GM12872 (cell line): ENCODE measurements around the gene TOM1L2.

Experiments
- CTCF ChIP-seq: IDR thresholded peaks from 3 replicates; pipeline ENCODE4 v1.5.1; 2011; ENCODE audit warnings: low read depth, mild to moderate bottlenecking, low read length, moderate library complexity; ENCODE audit not compliant: insufficient read depth

TOM1L2 gene

GRCh38 chr17:17915183-17915582 lies 57.0 kb downstream of the TOM1L2 start:
- TF ChIP-seq CTCF: no peak

GRCh38 chr17:17913695-17914332 lies 58.4 kb downstream of the TOM1L2 start:
- no peak for TF ChIP-seq CTCF

- TF ChIP-seq CTCF: no peak
Observed at GRCh38 chr17:17911001-17911613, 61.1 kb downstream of the TOM1L2 start.

- TF ChIP-seq CTCF: no peak
Observed at GRCh38 chr17:17910060-17910459, 62.1 kb downstream of the TOM1L2 start.

- no peak for TF ChIP-seq CTCF
Observed at GRCh38 chr17:17909078-17909477, 63.1 kb downstream of the TOM1L2 start.

GRCh38 chr17:17907469-17907868 lies 64.7 kb downstream of the TOM1L2 start:
- TF ChIP-seq CTCF: no peak

GRCh38 chr17:17906418-17907215 lies 65.6 kb downstream of the TOM1L2 start:
- no peak for TF ChIP-seq CTCF
